Left lobe of liver (tissue), 2 donors: ENCODE results near the gene FBXO38. TPM values are rescaled to one million over a fixed set of nuclear protein-coding genes. Genes with fewer than 3 reads are reported as not detected.
A peak's percentile ranks its signal among the peaks of the same experiment; 100 is the strongest.

Experiments
- ATAC-seq: fragments of 200-7000 bp; cut with Tn5 transposase; one replicate; pipeline ENCODE4 v1.9.1; 2020; ENCODE audit warnings: mild to moderate bottlenecking, moderate library complexity
- DNase-seq: peaks from one replicate; pipeline ENCODE4 v3.0.0-alpha.2; 2020; ENCODE audit warnings: low spot score
- total RNA-seq: library from RNA; stranded (reverse); gene quantifications from one replicate; pipeline ENCODE4 v1.2.1, GENCODE V29; 2021
- donor health status: DM: no; HTN: no; CAD: no; lungs with moderate emphysema.
- donor health status: DM: no; HTN: yes; CAD: no.

Gene FBXO38
- total RNA-seq = 23.9 TPM

- DNase-seq (peak; percentile 97), ATAC-seq (peak; percentile 99)
These were observed at the start of gene FBXO38 for GRCh38 chr5:148383564-148384379. FBXO38 (plus strand) TSS chr5:148383958; CDS start chr5:148394777, 10,819 bp downstream.

- DNase-seq (no peak), ATAC-seq (no peak)
These were observed 48.5 kb upstream of the FBXO38 start, which contains the start of gene SPINK9 for GRCh38 chr5:148335259-148335658. SPINK9 (plus strand) TSS chr5:148335559; CDS start chr5:148335614, 55 bp downstream.

- no peak for ATAC-seq
These were observed 46.9 kb upstream of the FBXO38 start for GRCh38 chr5:148336704-148337435.

GRCh38 chr5:148342371-148343045 lies 41.2 kb upstream of the FBXO38 start:
- no peak for DNase-seq
- ATAC-seq = no peak

More at GRCh38 chr5:148336704-148337435, 46.9 kb upstream of the FBXO38 start:
- DNase-seq = no peak

GRCh38 chr5:148343046-148343407 lies 40.7 kb upstream of the FBXO38 start:
- ATAC-seq (no peak), DNase-seq (no peak)

GRCh38 chr5:148343603-148344487 lies 39.9 kb upstream of the FBXO38 start:
- ATAC-seq (no peak), DNase-seq (no peak)

- no peak for ATAC-seq
These were observed 36.1 kb upstream of the FBXO38 start for GRCh38 chr5:148347706-148348105.

GRCh38 chr5:148352696-148353095 lies 31.1 kb upstream of the FBXO38 start:
- ATAC-seq (no peak), DNase-seq (no peak)

More at GRCh38 chr5:148347706-148348105, 36.1 kb upstream of the FBXO38 start:
- DNase-seq = no peak

GRCh38 chr5:148353634-148354033 lies 30.1 kb upstream of the FBXO38 start:
- ATAC-seq (no peak), DNase-seq (no peak)

GRCh38 chr5:148364343-148364742 lies 19.4 kb upstream of the FBXO38 start:
- ATAC-seq = peak; percentile 74

GRCh38 chr5:148368299-148368698 lies 15.5 kb upstream of the FBXO38 start:
- ATAC-seq = no peak
- DNase-seq = no peak

More at GRCh38 chr5:148364343-148364742, 19.4 kb upstream of the FBXO38 start:
- no peak for DNase-seq

- ATAC-seq (no peak), DNase-seq (no peak)
These were observed 11.5 kb upstream of the FBXO38 start for GRCh38 chr5:148372166-148372725.

- ATAC-seq = no peak
These were observed 10.9 kb upstream of the FBXO38 start for GRCh38 chr5:148372893-148373292.

GRCh38 chr5:148374690-148375360 lies 8.9 kb upstream of the FBXO38 start:
- DNase-seq = peak; percentile 45
- peak; percentile 100 for ATAC-seq

More at GRCh38 chr5:148372893-148373292, 10.9 kb upstream of the FBXO38 start:
- DNase-seq = no peak

- ATAC-seq = no peak
These were observed 7.6 kb upstream of the FBXO38 start for GRCh38 chr5:148376198-148376597.

GRCh38 chr5:148378670-148379069 lies 5.1 kb upstream of the FBXO38 start:
- DNase-seq (no peak), ATAC-seq (no peak)

More at GRCh38 chr5:148376198-148376597, 7.6 kb upstream of the FBXO38 start:
- no peak for DNase-seq

GRCh38 chr5:148379340-148379739 lies 4.4 kb upstream of the FBXO38 start:
- DNase-seq (no peak), ATAC-seq (no peak)

GRCh38 chr5:148381906-148382305 lies 1.9 kb upstream of the FBXO38 start:
- DNase-seq (no peak), ATAC-seq (no peak)

GRCh38 chr5:148382961-148383360 lies 797 bp upstream of the FBXO38 start:
- ATAC-seq (no peak), DNase-seq (no peak)
